ENCODE results near the gene PTPRR.

The PTPRR gene

GRCh38 chr12:70883855-70884254 lies 36.7 kb downstream of the PTPRR start:
- TF ChIP-seq CTCF (conservative IDR thresholded peaks at IDR 0.05), result no peak

GRCh38 chr12:70880744-70881143 lies 39.8 kb downstream of the PTPRR start:
- TF ChIP-seq CTCF (conservative IDR thresholded peaks at IDR 0.05), result no peak
- no peak overlapping the region for H3K27ac ChIP-seq

More at GRCh38 chr12:70883855-70884254, 36.7 kb downstream of the PTPRR start:
- no peak overlapping the region for H3K27ac ChIP-seq

- no peak for TF ChIP-seq CTCF (conservative IDR thresholded peaks at IDR 0.05)
Observed at GRCh38 chr12:70876952-70877351, 43.6 kb downstream of the PTPRR start.

GRCh38 chr12:70875628-70876027 lies 44.9 kb downstream of the PTPRR start:
- no peak overlapping the region for H3K27ac ChIP-seq
- no peak for TF ChIP-seq CTCF (conservative IDR thresholded peaks at IDR 0.05)

More at GRCh38 chr12:70876952-70877351, 43.6 kb downstream of the PTPRR start:
- H3K27ac ChIP-seq, result no peak overlapping the region

GRCh38 chr12:70854881-70855568 lies 65.5 kb downstream of the PTPRR start:
- no peak overlapping the region for H3K27ac ChIP-seq
- TF ChIP-seq CTCF (conservative IDR thresholded peaks at IDR 0.05), result no peak

GRCh38 chr12:70854138-70854537 lies 66.4 kb downstream of the PTPRR start:
- TF ChIP-seq CTCF (conservative IDR thresholded peaks at IDR 0.05), result no peak
- no peak overlapping the region for H3K27ac ChIP-seq

GRCh38 chr12:70853326-70853725 lies 67.2 kb downstream of the PTPRR start:
- no peak overlapping the region for H3K27ac ChIP-seq
- no peak for TF ChIP-seq CTCF (conservative IDR thresholded peaks at IDR 0.05)
